GM21737 (cell line): ENCODE measurements around the gene OPN1SW.

Source experiments
- ATAC-seq: cut with Tn5 transposase; IDR thresholded peaks from one replicate; pipeline ENCODE4 v1.9.1; 2021; ENCODE audit warnings: mild to moderate bottlenecking, moderate library complexity; ENCODE audit not compliant: unreplicated experiment

The OPN1SW gene

DNA sequence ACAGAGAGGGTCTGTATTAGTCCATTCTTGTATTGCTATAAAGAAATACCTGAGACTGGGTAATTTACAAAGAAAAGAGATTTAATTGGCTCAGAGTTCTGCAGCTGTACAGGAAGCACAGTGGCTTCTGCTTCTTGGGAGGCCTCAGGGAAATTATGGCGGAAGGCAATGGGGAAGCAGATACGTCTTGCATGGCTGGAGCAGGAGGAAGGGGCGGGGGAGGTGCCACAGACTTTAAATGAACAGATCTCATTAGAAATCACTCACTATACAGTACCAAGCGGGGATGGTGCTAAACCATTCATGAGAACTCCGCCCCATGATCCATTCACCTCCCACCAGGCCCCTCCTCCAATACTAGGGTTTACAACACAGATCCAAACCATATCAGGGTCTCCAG is 40.2 kb downstream of the OPN1SW start:
- no peak for ATAC-seq

DNA sequence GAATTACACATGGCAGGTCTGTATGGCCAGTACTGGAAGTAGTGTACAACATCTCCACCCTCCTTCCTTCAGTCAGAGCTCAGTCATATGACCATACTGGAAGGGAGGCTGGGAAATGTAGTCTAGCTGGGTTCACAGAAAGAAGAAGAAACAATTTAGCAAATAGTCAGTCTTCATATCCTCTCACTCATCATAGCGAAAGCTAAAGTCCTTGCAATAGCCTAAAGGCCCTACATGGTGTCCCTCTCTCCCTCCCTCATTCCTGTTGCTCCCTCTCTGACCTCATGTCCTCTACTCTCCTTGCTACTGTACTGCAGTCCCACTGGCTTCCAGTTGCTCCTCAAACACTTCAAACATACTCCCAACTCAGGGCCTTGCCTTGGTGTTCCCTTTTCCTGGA is 40.7 kb downstream of the OPN1SW start:
- ATAC-seq, result no peak

GRCh38 chr7:128733278-128733645 is 42.3 kb downstream of the OPN1SW start:
- no peak for ATAC-seq

DNA sequence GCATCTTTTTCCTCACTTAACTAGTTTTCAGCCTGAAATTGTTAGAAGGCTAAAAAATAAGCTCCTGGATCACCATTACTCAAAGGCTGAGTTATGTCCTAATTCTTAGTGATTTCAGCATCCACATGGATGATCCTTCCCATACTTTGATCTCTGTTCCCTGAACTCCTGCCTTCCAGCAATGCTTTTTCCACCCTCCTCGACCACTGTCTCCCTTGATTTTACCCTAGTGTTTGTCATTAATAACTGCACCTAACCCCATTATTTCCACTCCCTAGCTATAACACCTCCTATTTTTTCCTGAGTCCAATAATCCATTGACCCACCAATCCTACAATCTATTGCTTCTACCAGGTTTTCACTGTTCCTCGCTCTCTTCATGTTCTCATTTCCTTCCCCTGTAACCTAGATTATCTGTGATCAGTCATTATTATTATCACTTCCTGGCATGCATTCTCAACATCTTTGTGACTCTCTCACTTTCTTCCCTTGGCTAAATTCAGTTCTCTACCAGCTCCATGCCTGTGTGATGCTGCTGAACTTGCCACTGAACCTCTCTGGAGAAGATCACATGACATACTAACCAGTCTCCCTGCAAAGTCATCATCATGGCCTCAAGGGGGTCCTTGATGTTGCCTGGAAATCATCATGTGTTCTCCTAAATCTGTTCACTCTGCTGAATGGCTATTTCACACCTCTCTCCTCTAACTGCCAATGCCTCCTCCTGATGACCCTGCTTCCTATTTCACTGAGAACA is 42.9 kb downstream of the OPN1SW start:
- no peak for ATAC-seq

GRCh38 chr7:128731184-128731583 is 44.4 kb downstream of the OPN1SW start:
- ATAC-seq, result no peak

GRCh38 chr7:128729494-128729893 is 46.1 kb downstream of the OPN1SW start:
- no peak for ATAC-seq

- ATAC-seq, result no peak
Measured at GRCh38 chr7:128728598-128728997, 47.0 kb downstream of the OPN1SW start.

DNA sequence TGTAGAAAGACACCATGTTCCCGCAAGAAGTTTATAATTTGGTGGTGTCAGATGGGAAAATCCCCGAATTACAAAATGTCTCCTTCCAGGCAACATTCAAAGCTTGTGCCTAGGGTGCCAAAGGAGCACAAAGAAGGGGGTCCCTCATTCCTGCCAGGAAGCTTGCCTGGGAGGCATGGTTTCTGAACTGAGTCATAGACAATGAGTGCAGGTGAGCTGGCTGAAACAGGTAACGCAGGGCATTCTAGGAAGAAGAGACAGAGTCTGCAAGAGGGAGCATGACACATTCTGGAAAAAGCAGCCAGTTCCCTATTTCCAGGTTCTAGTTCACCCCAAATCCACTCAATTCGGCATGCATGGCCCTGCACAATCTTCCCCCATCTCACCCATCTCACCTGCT is 48.4 kb downstream of the OPN1SW start:
- no peak for ATAC-seq

DNA sequence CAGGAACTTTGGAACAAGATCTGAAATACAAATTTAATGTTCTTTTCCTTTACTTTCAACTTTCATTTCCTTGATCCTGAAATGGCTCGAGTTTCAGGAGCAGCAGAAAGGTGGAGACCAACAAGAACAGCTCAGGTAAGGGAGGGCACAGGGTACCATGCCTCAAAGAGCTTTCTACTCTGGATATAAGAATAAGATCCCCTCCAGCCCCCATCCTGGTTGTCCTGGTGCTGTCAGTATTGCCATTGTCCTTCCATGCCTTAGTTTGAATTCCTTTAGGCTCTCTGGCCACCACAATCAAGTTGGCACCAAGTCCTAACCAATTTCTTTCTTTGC is 48.9 kb downstream of the OPN1SW start:
- no peak for ATAC-seq

DNA sequence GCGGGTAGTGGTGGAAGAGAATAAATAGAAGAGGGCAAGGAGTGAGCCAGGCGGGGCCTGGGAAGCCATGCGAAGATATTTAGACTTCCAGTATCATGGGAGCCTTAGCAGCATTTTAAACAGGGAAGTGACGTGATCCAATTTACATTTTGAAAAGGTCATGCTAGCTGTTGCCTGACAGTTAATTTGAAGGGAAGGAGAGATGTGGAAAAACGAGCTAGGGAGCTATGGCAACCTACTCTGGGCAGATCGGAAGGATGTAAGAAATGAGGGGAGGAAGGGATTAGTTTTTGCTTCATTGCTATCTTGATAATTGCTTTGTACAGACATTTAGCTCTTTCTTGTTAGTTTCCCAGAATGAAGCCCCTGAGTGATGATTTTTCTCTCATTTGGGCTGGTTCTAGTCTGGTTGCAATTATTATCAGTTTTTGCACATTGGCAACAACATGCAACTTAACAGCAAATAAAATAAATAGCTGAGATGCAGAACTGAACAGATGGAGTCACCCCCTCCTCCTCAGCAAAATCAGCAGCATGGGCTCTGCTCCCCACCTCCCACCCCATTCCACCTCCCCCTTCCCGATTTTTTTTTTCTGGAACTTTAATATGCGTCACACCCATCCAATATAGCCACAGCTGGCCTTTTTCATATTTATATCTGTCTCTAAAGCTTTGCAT is 49.4 kb downstream of the OPN1SW start:
- ATAC-seq, result no peak

DNA sequence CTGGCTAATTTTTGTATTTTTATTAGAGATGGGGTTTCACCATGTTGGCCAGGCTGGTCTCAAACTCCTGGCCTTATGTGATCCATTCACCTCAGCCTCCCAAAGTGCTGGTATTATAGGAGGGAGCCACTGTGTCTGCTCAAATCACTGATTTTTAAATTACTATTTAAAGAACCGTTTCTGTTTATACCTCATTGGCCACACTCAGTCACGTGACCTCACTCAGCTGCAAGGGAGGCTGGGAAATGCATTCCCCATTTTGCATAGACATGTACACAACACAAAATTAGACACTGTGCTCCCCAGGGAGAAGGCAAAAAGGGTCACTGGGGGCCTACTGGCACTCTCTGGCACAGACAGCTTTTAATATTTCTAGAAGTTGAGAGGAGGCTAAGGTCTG is 50.1 kb downstream of the OPN1SW start:
- no peak for ATAC-seq

DNA sequence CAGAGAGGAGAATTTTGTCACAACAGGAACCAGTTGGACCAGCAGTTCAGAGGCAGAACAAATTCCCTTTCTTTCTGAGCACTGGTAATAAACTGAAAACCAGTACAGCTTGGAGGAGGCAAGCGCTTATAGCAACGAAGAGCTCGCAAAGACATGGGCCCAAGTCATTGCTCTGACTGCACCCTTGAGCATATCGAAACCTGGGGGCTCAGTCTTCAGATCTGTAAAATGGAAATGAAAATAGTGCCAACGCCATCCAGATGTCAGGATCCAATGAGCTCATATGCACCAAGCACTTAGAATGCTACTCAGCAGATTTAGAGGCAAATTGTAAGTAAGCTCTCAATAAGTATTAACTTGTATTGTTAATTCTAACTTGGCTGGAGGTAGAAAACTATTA is 50.9 kb downstream of the OPN1SW start:
- ATAC-seq, result no peak
